UCSD-AML1 (cell line): ENCODE measurements around the gene FRMD4B.
"Not testable (repeated sequence)": the region's sequence is repeated elsewhere in the genome, so short reads cannot be mapped to it uniquely, and the experiment has no call there.

Experiments
- DNase-seq: peaks from one replicate; lab custom pipeline; 2025; ENCODE audit not compliant: unreplicated experiment; lab: John Stamatoyannopoulos, UW

The FRMD4B gene

DNA sequence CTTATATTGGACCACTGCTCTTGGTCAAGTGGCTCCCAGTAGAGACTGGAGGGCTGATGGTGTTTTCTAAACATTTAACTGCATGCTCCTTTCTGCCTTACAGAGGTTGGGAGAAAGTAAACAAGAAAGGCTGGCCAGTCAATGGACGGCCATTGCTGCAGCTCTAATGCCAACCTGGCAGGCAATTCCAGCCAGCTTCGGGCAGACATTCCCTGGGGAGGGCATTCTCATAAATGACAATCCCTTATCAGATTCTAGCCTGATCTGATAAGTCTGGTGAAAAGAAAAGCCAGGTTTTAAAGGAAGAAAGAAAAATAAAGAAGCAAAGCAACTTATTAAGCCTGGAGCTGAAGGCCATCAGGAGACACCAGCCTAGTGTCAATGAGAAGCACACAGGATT lies 60.7 kb downstream of the FRMD4B start:
- DNase-seq, result no peak

DNA sequence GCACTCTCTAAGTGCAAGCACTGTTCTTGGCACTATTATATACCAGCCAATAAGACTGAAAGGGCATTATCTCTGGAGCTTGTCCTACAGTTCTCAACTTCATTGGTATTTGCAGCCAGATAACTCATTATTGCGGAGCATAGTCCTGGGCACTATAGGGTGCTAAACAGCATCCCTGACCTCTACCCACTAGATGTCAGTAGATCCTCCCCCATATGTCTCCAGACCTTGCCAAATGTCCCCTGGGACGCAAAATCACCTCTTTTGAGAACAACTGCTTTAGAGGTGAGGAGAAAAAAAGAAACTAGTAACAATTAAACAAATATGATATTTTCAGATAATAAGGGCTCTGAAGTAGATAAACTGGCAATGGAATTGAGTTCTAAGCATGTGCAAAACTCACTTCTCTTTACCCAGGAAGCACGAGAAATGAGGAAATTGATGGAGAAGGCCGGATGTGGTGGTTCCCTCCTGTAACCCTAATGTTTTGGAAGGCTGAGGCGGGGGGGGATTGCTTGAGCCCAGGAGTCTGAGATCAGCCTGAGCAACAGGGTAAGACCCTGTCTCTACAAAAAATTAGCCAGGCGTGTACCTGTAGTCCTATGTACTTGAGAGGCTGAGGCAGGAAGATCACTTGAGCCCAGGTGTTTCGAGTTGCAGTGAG lies 61.4 kb downstream of the FRMD4B start:
- DNase-seq, result peak; percentile 60

- no peak for DNase-seq
Observed at GRCh38 chr3:69323941-69324340, 61.9 kb downstream of the FRMD4B start.

DNA sequence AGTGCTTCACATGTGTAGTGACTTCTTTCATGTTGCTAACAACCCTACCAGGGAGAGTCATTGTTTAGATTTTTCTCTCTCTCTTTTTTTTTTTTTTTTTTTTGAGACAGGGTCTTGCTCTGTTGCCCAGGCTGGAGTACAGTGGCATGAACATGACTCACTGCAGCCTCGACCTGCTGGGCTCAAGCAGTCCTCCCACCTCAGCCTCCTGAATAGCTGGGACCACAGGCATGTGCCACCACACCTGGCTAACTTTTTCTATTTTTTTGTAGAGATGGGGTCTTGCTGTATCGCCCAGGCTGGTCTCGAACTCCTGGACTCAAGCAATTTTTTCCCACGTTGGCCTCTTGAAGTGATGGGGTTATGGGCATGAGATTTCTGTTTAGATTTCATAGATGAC lies 63.4 kb downstream of the FRMD4B start:
- DNase-seq, result not testable (repeated sequence)

GRCh38 chr3:69322158-69322509 lies 63.8 kb downstream of the FRMD4B start:
- no peak for DNase-seq

- no peak for DNase-seq
Observed at GRCh38 chr3:69321301-69322157, 64.4 kb downstream of the FRMD4B start.

GRCh38 chr3:69320871-69321271 lies 65.0 kb downstream of the FRMD4B start:
- peak; percentile 41 for DNase-seq

DNA sequence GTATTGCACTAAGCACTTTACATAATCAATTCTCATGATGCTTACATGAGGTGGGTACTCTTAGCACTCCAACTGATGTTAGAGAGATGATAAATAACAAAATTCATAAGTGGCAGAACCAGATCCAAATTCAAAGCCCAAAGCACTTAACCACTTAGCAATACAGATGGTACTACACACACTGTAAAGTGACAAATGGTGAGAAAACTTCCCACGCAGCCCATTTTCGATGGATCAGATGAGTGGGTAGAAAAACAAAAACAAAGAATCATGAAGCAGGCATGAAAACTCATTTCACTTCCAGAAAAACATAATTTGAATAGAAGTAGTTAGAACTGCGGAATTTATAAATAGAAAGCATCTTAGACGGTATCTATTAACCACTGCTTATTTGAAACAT lies 66.2 kb downstream of the FRMD4B start:
- DNase-seq, result no peak

DNA sequence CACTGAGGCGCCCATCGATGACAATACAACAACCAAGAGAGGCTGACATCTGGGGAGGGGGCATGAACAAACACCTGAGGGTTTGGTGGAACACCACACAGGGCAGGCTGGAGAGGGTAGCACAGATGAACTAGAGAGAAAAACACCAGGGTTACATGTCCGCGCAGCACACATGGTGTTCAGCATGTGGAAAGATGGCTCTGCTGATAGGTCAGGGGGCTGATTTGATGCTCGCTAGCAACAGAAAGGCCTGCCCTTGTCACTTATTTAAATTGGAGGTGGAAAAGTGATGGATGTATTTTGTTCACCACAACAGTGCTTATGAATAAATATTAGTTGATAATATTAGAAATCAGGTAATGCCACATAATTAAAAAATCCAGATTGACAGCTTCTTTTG lies 67.5 kb downstream of the FRMD4B start:
- no peak for DNase-seq

- DNase-seq, result no peak
Observed at GRCh38 chr3:69313251-69313650, 72.6 kb downstream of the FRMD4B start.

DNA sequence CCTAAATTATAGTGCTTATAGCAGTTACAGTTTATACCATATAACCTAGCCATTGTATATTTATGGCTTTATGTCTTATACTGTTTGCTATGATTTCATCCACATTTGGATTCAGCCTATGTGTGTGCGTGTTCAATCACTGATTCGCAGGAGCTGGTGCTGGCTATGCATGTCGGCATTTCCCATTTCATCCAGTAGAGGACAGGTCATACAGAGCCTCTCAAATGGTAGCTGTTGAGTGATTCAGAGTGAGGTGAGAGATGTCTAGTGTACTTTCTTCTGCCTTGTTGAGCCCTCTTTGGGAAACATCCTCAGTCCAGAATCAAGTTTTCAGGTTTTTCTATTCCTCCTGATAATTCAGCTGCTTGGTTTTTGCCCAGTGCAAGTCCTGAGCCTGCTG lies 76.1 kb downstream of the FRMD4B start:
- DNase-seq, result no peak

DNA sequence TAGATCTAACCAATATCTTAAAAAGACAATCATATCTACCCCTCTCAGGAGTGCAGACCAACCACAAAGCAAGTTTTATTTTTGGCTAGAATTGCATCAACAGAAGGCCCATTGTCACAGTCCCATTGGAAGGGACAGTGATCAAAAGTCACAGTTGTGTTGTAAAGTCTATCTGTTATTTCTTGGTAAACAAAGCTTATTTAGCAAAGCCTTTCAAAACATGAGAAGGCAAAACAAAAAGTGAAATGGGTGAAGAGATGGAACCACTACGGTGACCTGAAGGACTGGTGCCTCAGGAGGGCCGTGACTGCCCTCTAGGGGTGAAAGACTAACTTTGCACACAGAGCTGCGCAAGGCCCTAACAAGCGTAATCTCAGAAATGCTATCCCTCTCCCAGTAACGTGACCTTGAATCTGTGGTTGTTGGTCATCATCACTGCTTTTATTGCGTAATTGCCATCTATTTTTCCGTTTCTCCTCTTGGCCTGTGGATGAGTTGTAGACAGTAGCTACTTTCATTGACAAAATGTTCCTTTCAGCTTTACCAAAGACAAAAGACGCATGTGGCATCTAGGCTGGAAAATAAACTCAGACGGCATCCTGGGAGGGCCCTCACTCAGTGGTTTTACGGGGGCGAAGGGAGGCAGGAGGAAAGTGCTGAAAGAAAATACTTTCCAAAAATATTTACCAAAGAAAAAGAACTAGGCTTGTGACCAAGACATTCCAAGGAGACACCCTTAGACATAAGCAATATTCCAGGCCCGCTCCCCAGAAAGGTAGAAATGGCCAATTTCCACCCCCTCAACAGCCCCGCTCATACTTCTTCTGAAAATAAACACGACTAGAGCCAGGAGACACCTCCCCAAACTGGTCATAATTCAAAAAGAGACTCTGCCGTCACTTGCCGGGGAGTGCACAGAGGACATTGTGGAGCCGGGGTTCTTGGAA lies 79.4 kb downstream of the FRMD4B start:
- DNase-seq, result peak; percentile 47

DNA sequence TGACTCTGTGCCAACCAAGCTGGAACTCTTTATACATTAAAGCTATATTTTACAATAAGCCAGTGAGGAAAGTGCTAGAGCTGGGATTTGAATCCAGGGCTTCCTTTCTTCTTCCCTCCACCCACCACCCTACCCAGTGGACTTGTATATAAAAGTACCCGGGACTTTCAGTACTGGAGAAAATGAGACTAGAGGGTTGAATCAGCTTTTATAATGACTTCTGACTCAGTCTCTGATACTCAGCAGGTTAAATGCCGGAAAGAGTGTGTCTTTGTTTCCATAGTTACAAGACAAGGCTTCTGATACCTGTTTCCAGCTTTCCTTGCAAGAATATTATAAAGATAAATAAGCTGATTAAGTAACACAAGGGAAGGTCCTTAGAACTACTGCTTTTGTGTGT lies 80.9 kb downstream of the FRMD4B start:
- DNase-seq, result no peak

GRCh38 chr3:69304396-69304795 lies 81.5 kb downstream of the FRMD4B start:
- DNase-seq, result no peak

- no peak for DNase-seq
Observed at GRCh38 chr3:69300296-69300695, 85.6 kb downstream of the FRMD4B start.

DNA sequence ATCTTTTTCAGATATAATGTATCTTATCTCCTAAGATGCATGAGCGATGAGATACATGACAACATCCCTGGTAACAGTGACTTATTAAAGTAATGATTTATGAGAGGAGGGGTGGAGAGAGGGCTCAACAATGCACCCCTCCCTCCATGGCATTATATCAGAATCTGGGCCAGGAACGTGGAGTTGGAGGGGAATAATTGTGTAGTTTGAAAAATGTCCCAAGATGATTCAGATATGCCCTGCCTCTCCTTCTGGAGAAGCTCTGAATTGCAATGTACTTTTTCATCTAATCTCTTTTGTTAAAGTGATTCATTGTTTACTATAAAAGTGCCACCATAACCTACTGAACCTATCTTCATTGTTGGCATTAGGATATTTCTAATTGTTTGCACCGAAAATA lies 86.5 kb downstream of the FRMD4B start:
- DNase-seq, result no peak

GRCh38 chr3:69297501-69297900 lies 88.4 kb downstream of the FRMD4B start:
- no peak for DNase-seq

DNA sequence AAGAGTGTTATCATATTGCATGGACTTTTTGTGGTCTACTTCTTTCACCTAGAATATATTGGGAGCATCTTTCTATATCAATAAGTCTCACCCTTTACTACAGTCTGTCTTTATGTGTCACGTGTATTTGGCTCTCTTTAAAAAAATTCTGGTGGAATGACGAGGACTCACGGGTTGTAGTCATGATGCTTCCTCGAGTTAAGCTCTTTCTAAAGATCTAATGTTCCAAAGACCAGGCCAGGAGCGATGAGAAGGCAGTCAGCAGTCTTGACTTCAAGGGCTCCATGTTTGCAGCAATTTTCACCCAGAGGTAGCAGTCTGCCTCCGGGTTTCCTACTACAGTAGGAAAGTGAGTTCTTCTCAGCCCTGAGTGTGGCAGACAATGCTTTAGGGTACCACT lies 88.9 kb downstream of the FRMD4B start:
- no peak for DNase-seq

DNA sequence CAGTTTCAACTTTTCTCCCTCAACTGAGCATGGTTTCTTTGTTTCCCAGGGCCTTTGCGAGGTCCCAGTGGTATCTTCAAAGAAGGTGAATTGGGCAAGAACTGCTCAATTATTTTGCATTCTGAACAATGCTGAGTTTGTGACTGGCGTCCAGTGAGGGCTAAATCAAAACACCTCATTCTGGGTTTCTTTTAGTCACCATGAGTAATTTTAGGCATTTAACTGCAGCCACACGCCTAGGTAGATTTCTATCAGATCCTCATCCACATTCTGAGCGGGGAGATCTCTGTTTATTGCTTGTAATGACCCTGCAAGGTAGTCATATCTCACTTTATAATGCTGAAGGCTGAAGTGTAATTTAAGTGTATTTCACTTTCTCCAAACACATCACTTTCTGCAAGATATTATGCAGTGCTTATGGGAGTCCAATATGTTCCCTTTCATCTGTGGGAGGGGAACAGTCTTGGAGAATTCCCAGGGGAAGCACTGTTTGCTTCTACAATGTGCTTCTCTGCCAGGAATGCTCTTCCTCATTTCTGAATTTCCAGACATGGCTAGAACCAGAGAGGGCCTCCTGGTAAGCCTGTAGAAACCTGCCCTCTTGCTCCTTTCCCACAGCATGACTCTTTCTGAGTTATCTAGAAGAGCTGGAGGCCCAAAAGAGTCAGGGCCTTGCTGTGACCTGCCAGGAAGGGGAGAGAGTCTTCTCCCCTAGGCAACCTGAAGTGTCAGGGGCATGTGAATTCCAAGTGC lies 91.7 kb downstream of the FRMD4B start:
- peak; percentile 13 for DNase-seq

GRCh38 chr3:69292959-69293574 lies 92.8 kb downstream of the FRMD4B start:
- no peak for DNase-seq
